Natural killer cell (primary cell): ENCODE measurements around the gene SLC6A13. TPM values are rescaled to one million over a fixed set of nuclear protein-coding genes. Genes with fewer than 3 reads are reported as not detected.
"Not testable (repeated sequence)": the region's sequence is repeated elsewhere in the genome, so short reads cannot be mapped to it uniquely, and the experiment has no call there.

Experiments used
- ATAC-seq, 3 donors: fragments of 150-1000 bp in 2 of 3; fragments of 200-7000 bp in 1 of 3; cut with Tn5 transposase; 1 replicate in 1 of 3; 2 replicates in 2 of 3; pipeline ENCODE4 v1.10.0; 2021; ENCODE audit warnings: mild to moderate bottlenecking in 2 of 3, moderate library complexity in 2 of 3
- DNase-seq, 2 donors: peaks; one replicate each; pipeline versions ENCODE4 v3.0.0 to v3.0.0-alpha.2; 2013 to 2021; ENCODE audit warnings: mixed read lengths in 1 of 2
- H3K27ac ChIP-seq: one replicate; pipeline ENCODE4 v1.5.1; 2013; ENCODE audit warnings: mild to moderate bottlenecking, low read length
- H3K27me3 ChIP-seq: one replicate; pipeline ENCODE4 v1.6.1; 2013; ENCODE audit warnings: low read length; ENCODE audit not compliant: control insufficient read depth, insufficient read depth
- H3K36me3 ChIP-seq: one replicate; pipeline ENCODE4 v1.6.1; 2013; ENCODE audit warnings: low read length; ENCODE audit not compliant: control insufficient read depth, insufficient read depth
- H3K4me1 ChIP-seq: one replicate; pipeline ENCODE4 v1.6.1; 2013; ENCODE audit warnings: low read length; ENCODE audit not compliant: control insufficient read depth, insufficient read depth
- H3K4me3 ChIP-seq: one replicate; pipeline ENCODE4 v1.5.1; 2013; ENCODE audit warnings: low read length
- H3K9me3 ChIP-seq: one replicate; pipeline ENCODE4 v1.6.1; 2013; ENCODE audit warnings: low read length; ENCODE audit not compliant: control insufficient read depth, insufficient read depth
- H3K27ac Mint-ChIP-seq, 2 donors: one replicate each; pipeline ENCODE4 v1.8.0; 2022; ENCODE audit warnings: mild to moderate bottlenecking in 2 of 2, mixed read lengths in 2 of 2, moderate library complexity in 1 of 2
- H3K27me3 Mint-ChIP-seq, 2 donors: one replicate each; pipeline ENCODE4 v1.8.0; 2022; ENCODE audit warnings: low read depth in 2 of 2, mixed read lengths in 2 of 2
- H3K36me3 Mint-ChIP-seq: one replicate; pipeline ENCODE4 v1.8.0; 2022; ENCODE audit warnings: mixed read lengths
- H3K4me1 Mint-ChIP-seq, 2 donors: one replicate each; pipeline ENCODE4 v1.8.0; 2022; ENCODE audit warnings: mixed read lengths in 2 of 2
- H3K4me3 Mint-ChIP-seq: one replicate; pipeline ENCODE4 v1.8.0; 2022; ENCODE audit warnings: mild to moderate bottlenecking, moderate library complexity, mixed read lengths
- H3K9me3 Mint-ChIP-seq, 2 donors: one replicate each; pipeline ENCODE4 v1.8.0; 2022; ENCODE audit warnings: mixed read lengths in 2 of 2
- CTCF ChIP-seq: fragments of 200-600 bp; IDR thresholded peaks from one replicate; pipeline ENCODE4 v1.8.0; 2022; ENCODE audit warnings: antibody characterized with exemption
- WGBS: methylation state at CpG from one replicate; pipeline ENCODE4 v1.1.7; 2013; ENCODE audit warnings: missing lambda C conversion rate; ENCODE audit not compliant: insufficient coverage; 5-methylcytosine and 5-hydroxymethylcytosine counted together
- intact Hi-C: fragments of 100-400 bp; cut with micrococcal nuclease; formaldehyde crosslinking; loops from one replicate; pipeline ENCODE4 v1.14.2; 2022
- total RNA-seq, 4 donors: library from RNA; stranded (reverse); fragments of 120-200 nt in 1 of 4; gene quantifications; one replicate each; pipeline versions ENCODE4 v1.2.3 to v1.2.4, GENCODE V29; 2013 to 2022

Gene SLC6A13
- total RNA-seq, 3 donors from 2014 or later (not counting 1 experiment from before 2014, with no cell fraction given), result 0.79 to 2.2 TPM; not detected in 1

GRCh38 chr12:238116-238515 lies 24.5 kb downstream of the SLC6A13 start:
- Mint-ChIP-seq H3K36me3 (peaks cover 9% of the 10 kb centered on the region), H3K27ac (no peak overlapping the region), H3K4me3 (no peak overlapping the region), H3K27me3 (peaks cover 10 to 12% of the 10 kb centered on the region in 2 donors), H3K9me3 (peaks cover 4 to 7% of the 10 kb centered on the region in 2 donors), H3K4me1 (no peaks in the 10 kb centered on the region)
- H3K4me1 ChIP-seq, result no peaks in the 10 kb centered on the region
- 91% methylated on average over 8 of the region's 9 CpGs for WGBS
- H3K36me3 ChIP-seq, result no peaks in the 10 kb centered on the region
- H3K9me3 ChIP-seq, result peaks cover 20% of the 10 kb centered on the region
- no peak for TF ChIP-seq CTCF
- H3K27me3 ChIP-seq, result no peaks in the 10 kb centered on the region
- no peak overlapping the region for H3K27ac ChIP-seq
- ATAC-seq (no peak), DNase-seq (no peak)
- H3K4me3 ChIP-seq, result no peak overlapping the region
- intact Hi-C loops, result no loop called here

GRCh38 chr12:237026-237815 lies 25.4 kb downstream of the SLC6A13 start:
- Histone ChIP-seq H3K9me3 (peaks cover 20% of the 10 kb centered on the region), H3K36me3 (no peaks in the 10 kb centered on the region), H3K4me1 (no peaks in the 10 kb centered on the region), H3K27ac (no peak overlapping the region), H3K4me3 (no peak overlapping the region), H3K27me3 (no peaks in the 10 kb centered on the region)
- no peak for DNase-seq
- 89% methylated on average over 12 of the region's 13 CpGs for WGBS
- peaks cover 9% of the 10 kb centered on the region for H3K36me3 Mint-ChIP-seq
- TF ChIP-seq CTCF, result no peak
- ATAC-seq, result no peak
- intact Hi-C loops, result no loop called here
- H3K27me3 Mint-ChIP-seq, result peaks cover 7 to 10% of the 10 kb centered on the region in 2 donors
- H3K9me3 Mint-ChIP-seq, result peaks cover 4 to 7% of the 10 kb centered on the region in 2 donors
- H3K4me1 Mint-ChIP-seq, result no peaks in the 10 kb centered on the region
- H3K4me3 Mint-ChIP-seq, result no peak overlapping the region
- H3K27ac Mint-ChIP-seq, result no peak overlapping the region

GRCh38 chr12:236445-236844 lies 26.2 kb downstream of the SLC6A13 start:
- peaks cover 9% of the 10 kb centered on the region for H3K36me3 Mint-ChIP-seq
- no peak for ATAC-seq
- H3K27me3 Mint-ChIP-seq, result peaks cover 6 to 10% of the 10 kb centered on the region in 2 donors
- no peak for DNase-seq
- Histone ChIP-seq H3K9me3 (peaks cover 20% of the 10 kb centered on the region), H3K27me3 (no peaks in the 10 kb centered on the region), H3K4me1 (no peaks in the 10 kb centered on the region), H3K4me3 (no peak overlapping the region), H3K36me3 (no peaks in the 10 kb centered on the region), H3K27ac (no peak overlapping the region)
- H3K4me1 Mint-ChIP-seq, result no peaks in the 10 kb centered on the region
- no peak for TF ChIP-seq CTCF
- peaks cover 4 to 7% of the 10 kb centered on the region in 2 donors for H3K9me3 Mint-ChIP-seq
- no peak overlapping the region for H3K4me3 Mint-ChIP-seq
- WGBS, result 100% methylated on average over 3 of the region's 3 CpGs
- no peak overlapping the region for H3K27ac Mint-ChIP-seq
- intact Hi-C loops, result no loop called here

GRCh38 chr12:235967-236366 lies 26.7 kb downstream of the SLC6A13 start:
- H3K4me3 Mint-ChIP-seq, H3K27me3 Mint-ChIP-seq, H3K9me3 Mint-ChIP-seq, H3K27me3 ChIP-seq, DNase-seq, H3K4me3 ChIP-seq, H3K4me1 Mint-ChIP-seq, intact Hi-C loops, H3K27ac Mint-ChIP-seq, H3K4me1 ChIP-seq, ATAC-seq, H3K27ac ChIP-seq, H3K36me3 Mint-ChIP-seq, H3K36me3 ChIP-seq: not testable (repeated sequence)
- H3K9me3 ChIP-seq, result peaks cover 20% of the 10 kb centered on the region
- WGBS, result 87% methylated on average over 4 of the region's 4 CpGs
